ENCODE measurements around the gene ABCC8. TPM values are rescaled to one million over a fixed set of nuclear protein-coding genes. Genes with fewer than 3 reads are reported as not detected.
"Not testable (repeated sequence)": the region's sequence is repeated elsewhere in the genome, so short reads cannot be mapped to it uniquely, and the experiment has no call there.

ABCC8 gene
- total RNA-seq, 1 donor from 2014 or later: not detected

DNA sequence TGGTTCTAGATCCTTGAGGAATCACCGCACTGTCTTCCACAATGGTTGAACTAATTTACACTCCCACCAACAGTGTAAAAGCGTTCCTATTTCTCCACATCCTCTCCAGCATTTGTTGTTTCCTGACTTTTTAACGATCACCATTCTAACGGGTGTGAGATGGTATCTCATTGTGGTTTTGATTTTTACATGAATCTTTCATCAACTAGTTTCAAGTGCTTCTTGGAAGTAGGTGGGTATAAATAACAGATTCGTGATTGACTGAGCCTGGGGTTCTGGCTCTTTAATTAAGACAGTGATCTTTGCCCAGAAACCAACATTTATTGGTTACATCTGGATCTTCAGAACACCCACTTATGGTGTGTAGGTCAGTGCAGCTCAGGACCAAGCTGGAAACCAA, 50.4 kb downstream of the ABCC8 start:
- ATAC-seq: not testable (repeated sequence)

GRCh38 chr11:17423533-17424310, 52.9 kb downstream of the ABCC8 start:
- ATAC-seq: no peak

DNA sequence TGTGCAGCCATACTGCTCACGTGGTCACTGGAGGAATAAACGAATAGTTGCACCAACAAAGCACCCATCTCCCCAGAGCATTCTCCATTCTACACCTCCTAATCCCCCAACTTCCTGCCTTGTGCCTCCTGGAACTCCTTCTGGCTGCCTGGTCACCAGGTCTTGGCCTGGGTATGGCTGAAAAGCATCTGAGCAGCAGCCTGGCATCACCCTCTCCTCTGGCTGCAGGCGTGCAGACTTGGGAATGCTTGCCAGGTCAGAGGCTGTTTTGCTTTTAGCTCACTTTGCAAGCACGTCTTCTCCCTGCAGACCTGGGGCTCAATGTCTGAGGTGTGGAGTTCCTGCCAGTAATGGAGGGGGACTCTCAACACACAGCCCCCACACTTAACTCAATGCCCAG, 54.9 kb downstream of the ABCC8 start:
- no peak for ATAC-seq

GRCh38 chr11:17418444-17419081, 58.1 kb downstream of the ABCC8 start:
- no peak for ATAC-seq

- no peak for ATAC-seq
These were observed 60.2 kb downstream of the ABCC8 start for GRCh38 chr11:17416492-17416891.

DNA sequence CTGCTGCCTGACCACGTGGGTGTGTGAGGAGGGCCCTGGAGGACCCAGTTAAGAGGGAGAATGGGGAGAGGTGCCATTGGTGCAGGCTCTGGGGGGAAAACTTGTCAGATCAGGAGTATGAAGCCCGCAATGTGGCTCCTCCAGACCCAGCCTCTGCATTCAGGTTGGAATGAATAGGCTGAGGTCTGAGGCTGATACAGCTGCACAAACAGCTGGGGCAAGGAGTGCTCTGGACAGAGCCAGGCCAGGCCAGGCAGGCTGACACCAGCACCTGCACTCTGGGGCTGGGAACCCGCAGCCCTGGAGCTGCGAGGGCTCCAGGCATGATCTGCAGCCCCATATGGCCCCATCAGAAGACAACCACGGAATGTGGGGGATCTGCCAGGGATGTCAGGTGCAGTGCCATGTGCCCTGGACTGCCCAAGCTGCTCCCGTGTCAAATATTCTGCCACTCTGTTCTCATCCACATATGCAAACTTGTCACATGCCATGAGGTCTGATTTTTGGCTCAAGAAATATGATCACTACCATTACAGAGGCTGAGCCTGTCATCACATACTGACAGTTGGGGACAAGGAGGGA, 61.0 kb downstream of the ABCC8 start:
- no peak for ATAC-seq

DNA sequence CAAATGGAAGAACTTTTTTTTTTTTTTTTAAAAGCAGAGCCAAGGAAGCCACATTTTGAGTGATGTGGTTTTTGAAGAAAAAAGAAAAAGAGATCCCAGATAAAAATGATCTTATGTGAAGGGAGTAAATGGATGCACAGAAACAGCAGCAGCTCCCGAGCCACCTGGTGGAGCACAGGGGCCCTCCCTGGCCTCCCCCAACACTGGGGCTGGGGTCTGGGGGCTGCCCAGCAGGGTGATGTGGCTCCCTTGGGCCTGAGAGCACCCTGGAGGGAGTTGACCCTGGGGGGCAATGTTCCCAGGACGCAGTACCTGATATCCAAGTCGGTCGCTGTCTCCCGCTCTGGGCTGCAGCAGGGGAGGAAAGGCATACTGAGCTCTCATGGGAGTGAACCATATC, 61.7 kb downstream of the ABCC8 start:
- no peak for ATAC-seq

DNA sequence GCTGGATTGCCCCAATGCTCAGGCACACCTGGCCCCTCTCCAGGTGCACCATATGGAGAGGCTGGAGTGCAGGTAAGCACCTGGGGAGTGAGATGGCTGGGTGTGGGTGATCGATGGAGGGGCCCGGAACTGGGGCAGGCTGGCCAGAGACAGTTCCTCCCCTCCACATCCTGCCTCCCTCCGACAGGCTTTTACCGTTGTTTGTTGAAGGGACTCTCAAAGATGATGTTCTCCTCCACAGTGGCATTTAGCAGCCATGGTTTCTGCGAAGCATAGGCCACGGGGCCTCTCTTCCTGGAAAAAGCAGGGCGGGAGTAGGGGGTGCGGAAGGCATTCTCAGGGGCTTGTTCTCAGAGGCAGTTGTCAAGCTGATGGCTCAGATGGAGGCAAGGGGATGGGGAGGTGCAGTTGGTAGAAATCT, 62.3 kb downstream of the ABCC8 start:
- no peak for ATAC-seq

DNA sequence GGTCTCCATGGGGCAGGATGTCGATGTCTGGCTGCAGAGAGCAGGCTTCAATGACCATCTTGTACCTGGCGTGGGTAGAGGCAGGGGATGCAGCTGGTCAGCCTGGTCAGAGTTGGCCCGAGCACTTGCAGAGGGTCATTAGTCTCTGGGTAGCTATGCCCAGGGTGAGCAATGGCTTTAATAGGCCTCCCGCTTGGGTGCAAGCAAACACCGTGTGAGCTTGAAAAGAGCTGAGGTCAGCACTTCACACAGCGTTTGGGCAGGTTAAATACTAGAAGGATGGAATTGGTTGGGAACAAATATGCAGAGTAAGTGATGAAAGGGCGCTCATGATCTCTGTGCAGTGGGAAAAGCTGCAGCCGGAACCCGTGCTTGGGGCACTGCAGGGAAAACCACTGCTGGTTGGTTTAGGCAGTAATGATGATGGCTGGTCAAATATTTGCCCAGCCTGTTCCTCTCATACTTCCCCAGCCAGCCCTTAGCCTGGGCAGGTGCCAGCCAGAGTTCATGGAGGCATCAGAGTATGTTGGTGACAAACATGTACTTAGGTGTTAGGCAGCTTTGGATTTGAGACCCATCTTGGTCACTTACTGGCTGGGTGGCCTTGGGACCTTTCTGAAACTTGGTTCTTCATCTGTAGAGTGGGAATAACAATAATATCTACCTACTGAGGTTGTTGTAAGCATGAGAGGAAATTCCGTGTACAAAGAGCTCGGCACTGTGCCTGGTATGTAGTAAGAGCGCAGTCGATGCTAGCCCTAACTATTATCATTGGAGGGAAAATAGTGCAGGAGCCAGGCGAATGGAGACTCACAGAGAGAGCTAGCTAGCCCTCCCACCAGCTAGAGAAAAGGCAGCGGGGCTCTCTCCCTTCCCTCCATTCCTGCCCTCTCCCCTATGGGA, 63.0 kb downstream of the ABCC8 start:
- no peak for ATAC-seq

DNA sequence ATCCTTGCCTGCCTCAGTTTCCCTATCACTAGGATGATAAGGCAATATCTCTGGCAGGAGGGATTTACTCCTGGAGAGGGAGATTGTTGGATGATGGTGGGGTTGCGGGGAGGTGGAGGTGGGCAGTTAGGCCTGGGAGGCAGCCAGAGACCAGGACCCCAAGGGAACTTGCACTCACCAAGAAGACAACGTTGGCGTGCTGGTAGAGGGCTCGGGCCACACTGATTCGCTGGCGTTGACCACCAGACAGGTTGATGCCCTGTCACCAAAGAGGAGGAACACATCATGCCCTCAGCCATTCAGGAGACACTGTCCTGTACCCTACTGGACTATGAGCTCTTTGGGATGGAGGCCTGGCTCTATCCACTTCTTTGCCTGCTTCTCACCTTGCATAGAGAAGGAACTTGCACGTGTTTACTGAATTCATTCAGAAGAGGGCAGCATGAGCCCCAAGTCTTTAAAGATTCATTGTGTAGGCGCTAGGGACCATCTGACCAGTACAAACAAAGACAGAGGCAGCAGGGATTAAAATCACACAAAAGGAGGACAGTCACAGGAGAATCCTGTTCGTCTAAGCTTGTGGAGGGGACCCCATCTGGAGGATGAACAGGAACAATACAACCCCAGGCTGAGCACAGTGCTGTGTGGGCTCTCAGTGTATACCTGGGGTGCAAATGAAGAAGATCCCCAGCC, 64.0 kb downstream of the ABCC8 start:
- no peak for ATAC-seq

GRCh38 chr11:17411418-17411817, 65.2 kb downstream of the ABCC8 start:
- ATAC-seq: no peak

DNA sequence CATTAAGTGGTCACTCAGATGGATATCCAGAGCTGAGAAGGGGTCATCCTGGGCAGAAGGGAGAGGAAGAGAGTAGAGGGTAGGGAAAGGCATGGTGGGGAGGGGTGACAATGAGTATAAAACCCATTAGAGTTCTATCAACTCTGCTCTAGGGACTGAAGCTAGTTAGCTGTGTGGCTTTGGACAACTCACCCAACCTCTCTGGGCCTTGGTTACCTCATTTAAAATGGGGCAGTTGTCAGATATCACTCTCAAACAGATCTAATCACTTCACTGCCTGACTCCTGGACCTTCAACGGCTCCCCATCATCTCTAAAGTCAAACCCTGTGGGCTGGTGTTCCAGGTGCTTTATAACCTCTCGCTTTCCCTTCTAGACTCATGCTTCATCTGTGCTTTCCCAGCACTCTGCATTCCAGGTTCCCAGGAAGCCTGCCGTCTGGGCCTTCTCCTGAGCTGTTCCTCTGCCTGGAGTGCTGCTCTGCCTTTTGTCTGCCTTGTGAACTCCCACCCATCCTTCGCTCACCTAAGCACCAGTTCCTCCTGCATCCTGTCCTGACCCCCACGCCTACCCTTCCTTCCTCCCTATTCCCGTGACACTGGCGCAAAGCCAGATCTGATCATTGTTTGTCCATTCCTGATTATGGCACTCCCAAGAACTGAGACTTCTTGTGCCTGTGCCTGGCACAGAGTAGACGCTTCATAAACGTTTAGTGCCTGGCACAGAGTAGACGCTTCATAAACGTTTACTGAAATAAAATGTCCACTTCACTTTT, 65.9 kb downstream of the ABCC8 start:
- no peak for ATAC-seq

DNA sequence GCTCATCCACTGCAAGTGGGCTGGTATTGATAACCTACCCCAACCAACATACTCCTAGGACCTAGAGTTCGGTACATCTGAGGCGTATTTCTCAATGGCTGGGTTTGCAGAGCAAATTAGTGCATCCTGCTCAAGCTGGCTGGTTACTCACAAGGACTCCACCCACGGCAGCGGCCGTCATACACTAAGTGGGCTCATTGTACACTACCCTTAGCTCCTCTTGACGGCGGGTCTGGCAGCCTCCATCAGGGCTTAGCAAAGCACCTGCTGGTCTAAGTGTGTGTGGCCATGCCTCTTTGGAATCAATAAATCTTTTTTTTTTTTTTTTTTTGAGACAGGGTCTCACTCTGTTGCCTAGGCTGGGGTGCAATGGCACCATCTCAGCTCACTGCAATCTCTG, 68.0 kb downstream of the ABCC8 start:
- no peak for ATAC-seq

DNA sequence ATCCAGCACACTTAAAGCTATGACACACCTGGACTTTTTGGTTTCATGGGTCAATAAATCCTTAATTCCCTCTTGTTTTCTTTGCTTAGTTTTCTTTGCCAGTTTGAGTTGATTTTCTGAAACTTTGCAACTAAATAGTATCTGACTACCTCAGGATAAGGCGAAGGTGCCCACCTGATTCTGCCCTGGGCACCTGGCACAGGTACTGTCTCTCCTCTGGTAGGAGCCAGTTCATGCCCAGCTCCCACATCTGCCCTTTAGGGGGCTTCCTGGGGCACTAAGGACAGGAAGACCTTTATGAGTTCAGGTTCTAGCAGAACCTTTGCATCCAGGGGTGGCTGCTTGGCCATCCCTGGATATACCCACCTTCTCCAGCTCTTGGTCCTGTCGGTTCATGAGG, 68.6 kb downstream of the ABCC8 start:
- no peak for ATAC-seq

DNA sequence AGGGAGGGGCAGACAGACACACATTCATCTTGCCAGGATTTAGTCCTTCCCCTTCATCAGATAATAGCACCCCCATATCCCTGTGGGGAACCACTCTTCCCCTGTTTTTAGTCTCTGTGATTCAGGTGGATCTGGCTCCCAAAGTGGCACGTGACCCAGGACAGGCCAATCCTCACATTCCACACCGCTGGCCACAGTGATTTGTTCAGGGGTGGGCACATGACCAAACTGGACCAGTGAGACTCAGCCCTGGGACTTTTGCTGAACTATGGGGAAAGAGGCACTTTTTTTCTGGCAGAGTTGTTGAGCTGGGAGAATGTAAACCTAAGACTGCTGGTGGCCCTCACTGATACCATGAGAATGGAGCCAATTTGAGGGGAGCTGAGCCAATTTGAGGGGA, 69.1 kb downstream of the ABCC8 start:
- ATAC-seq: no peak

GRCh38 chr11:17406818-17407149, 69.9 kb downstream of the ABCC8 start:
- no peak for ATAC-seq

DNA sequence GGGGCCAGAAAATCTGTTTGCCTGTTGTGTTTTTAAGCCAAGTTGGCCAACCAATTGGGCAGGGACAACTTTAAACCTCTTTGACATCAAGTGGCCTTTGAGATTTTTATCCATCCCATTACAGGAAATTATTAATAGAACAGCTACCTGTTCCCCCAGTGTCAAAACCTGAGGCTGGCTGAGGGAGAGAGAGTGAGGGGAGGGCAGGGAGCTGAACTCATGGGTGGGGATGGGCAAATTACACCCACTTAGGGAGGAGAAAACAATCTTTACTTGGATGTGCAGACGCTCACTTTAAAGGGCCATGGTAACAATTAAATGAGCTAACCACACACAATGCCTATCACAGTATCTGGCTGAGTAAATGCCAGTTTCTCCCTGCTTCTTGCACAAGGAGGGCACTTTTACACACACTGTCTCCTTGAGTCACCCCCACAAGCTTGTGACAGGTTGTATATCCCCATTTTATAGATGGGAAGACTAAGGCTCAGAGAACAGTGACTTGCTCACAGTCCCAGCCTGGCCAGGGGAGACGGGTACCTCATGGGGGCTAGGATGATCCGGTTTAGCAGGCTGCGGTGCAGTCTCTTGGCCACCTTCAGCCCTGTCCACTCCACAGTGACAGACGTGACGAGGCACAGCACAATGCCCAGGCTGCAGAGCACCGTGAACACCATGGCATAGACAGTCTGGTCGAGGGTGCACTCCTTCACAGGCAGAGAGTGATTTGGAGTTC, 70.4 kb downstream of the ABCC8 start:
- no peak for ATAC-seq

- peak; percentile 30 for ATAC-seq
These were observed 71.2 kb downstream of the ABCC8 start for GRCh38 chr11:17405232-17406005.

- ATAC-seq: no peak
These were observed 72.5 kb downstream of the ABCC8 start for GRCh38 chr11:17403980-17404759.

All from esophagus mucosa (tissue), 1 donor.